Mucosa of descending colon (tissue), 3 donors: ENCODE measurements around the gene CAMKMT. TPM values are rescaled to one million over a fixed set of nuclear protein-coding genes. Genes with fewer than 3 reads are reported as not detected.

Source experiments
- ATAC-seq: fragments of 200-7000 bp; cut with Tn5 transposase; one replicate; pipeline ENCODE4 v1.9.1; 2020; ENCODE audit warnings: mild to moderate bottlenecking, moderate library complexity
- DNase-seq, 3 donors: peaks; one replicate each; pipeline ENCODE4 v3.0.0-alpha.2; 2020
- H3K36me3 ChIP-seq: fragments of 200-600 bp; one replicate; pipeline ENCODE4 v1.8.0; 2021; ENCODE audit warnings: low read depth, mild to moderate bottlenecking
- H3K4me1 ChIP-seq: fragments of 200-600 bp; one replicate; pipeline ENCODE4 v1.8.0; 2021; ENCODE audit warnings: low read depth, mild to moderate bottlenecking
- H3K4me3 ChIP-seq: fragments of 200-600 bp; one replicate; pipeline ENCODE4 v1.8.0; 2021; ENCODE audit warnings: mild to moderate bottlenecking
- H3K9me3 ChIP-seq: fragments of 200-600 bp; one replicate; pipeline ENCODE4 v1.8.0; 2021; ENCODE audit warnings: mild to moderate bottlenecking
- CTCF ChIP-seq: fragments of 200-600 bp; IDR thresholded peaks from one replicate; pipeline ENCODE4 v1.8.0; 2022; ENCODE audit warnings: antibody characterized with exemption, mild to moderate bottlenecking
- intact Hi-C, 2 donors: fragments of 100-400 bp; cut with DNase I in 1 of 2; cut with micrococcal nuclease in 1 of 2; formaldehyde crosslinking; loops; one replicate each; pipeline versions ENCODE4 v1.11.0 to v1.11.1; 2022; cut with DNase I, micrococcal nuclease
- total RNA-seq, 3 donors: library from RNA; stranded (reverse); fragmentation: NEBNext Ultra II Directional in 2 of 3; extraction: Animal tissue kit (Norgen Biotek cat#: 25700) in 2 of 3; gene quantifications; one replicate each; pipeline versions ENCODE4 v1.2.1 to v1.2.4, GENCODE V29; 2021 to 2023
- donor health status: DM: no; HTN: no; CAD: no; lungs with moderate emphysema.
- donor health status: DM: no; HTN: no; CAD: no.
- donor health status: DM: no; HTN: yes; CAD: no.

CAMKMT gene
- total RNA-seq, 3 donors from 2014 or later, result 13.2 to 16.0 (median 14.1) TPM

DNA sequence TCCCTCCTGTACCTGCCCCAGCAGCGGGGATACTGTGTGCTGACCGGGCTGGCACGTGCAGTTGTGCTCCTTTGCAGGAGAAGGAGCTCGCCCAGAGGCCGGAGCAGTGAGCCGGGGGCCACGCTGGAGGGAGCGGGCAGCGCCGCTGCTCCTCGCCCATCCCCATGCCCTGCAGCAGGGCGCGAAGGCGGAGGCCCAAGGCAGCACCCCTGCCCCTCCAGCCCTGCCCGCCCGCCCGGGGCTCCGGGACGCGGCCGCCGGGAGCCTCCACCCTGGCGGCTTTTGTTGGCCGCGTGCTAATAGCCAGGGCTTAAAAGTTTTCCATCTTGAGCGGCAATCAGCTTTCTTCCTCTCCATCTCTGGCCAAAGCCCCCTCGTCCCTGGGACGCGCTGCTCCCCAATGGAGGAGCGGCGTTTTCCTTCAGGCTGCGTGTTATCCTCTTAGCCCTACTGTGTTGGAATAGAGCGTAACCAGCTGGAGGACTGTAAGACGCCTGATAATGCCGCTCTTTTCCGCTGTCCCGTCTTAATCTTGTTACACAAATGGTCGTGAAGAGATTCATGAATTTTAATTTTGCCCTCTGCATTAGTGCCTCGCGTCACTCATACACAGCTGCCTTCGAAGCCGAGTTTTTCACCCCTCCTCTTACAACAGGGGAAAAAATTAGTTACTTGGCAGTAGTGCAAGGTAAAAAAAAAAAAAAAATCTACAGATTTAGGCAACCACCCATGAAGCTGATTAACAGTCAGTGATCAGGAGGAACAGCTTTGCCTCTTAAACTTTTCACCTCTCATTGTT is 406.9 kb downstream of the CAMKMT start:
- DNase-seq (no peak), ATAC-seq (no peak)
- H3K4me3 ChIP-seq, result no peak overlapping the region
- H3K9me3 ChIP-seq, result no peaks in the 10 kb centered on the region
- no peak for TF ChIP-seq CTCF
- no peaks in the 10 kb centered on the region for H3K36me3 ChIP-seq
- H3K4me1 ChIP-seq, result no peaks in the 10 kb centered on the region
- intact Hi-C loops, result no loop called here

- intact Hi-C loops, result no loop called here
- Histone ChIP-seq H3K36me3 (no peaks in the 10 kb centered on the region), H3K4me3 (no peak overlapping the region), H3K4me1 (no peaks in the 10 kb centered on the region), H3K9me3 (no peaks in the 10 kb centered on the region)
- TF ChIP-seq CTCF, result no peak
- DNase-seq, result no peak
- no peak for ATAC-seq
These were observed 407.7 kb downstream of the CAMKMT start for GRCh38 chr2:44769349-44770011.

- Histone ChIP-seq H3K4me3 (no peak overlapping the region), H3K9me3 (no peaks in the 10 kb centered on the region), H3K36me3 (no peaks in the 10 kb centered on the region), H3K4me1 (no peaks in the 10 kb centered on the region)
- DNase-seq, result no peak
- no peak for TF ChIP-seq CTCF
- intact Hi-C loops, result no loop called here
- ATAC-seq, result no peak
These were observed 408.8 kb downstream of the CAMKMT start for GRCh38 chr2:44770221-44771195.

- no peak for DNase-seq
- ATAC-seq, result peak; percentile 87
- no peaks in the 10 kb centered on the region for H3K36me3 ChIP-seq
- H3K9me3 ChIP-seq, result no peaks in the 10 kb centered on the region
- H3K4me1 ChIP-seq, result no peaks in the 10 kb centered on the region
- intact Hi-C loops, result no loop called here
- H3K4me3 ChIP-seq, result no peak overlapping the region
- no peak for TF ChIP-seq CTCF
These were observed 409.8 kb downstream of the CAMKMT start for GRCh38 chr2:44771522-44771921.

DNA sequence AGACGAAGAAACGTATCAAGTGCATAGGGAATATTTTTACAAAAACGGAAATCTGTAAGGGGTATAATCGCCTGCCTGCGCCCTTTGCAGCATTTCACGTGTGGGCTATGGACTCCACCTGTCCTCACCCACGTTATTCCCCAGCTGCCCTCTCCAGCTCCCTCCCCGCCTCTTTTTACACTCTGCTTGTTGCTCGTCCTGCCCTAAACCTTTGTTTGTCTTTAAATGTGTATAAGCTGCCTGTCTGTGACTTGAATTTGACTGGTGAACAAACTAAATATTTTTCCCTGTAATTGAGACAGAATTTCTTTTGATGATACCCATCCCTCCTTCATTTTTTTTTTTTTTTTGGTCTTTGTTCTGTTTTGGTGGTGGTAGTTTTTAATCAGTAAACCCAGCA is 410.4 kb downstream of the CAMKMT start:
- Histone ChIP-seq H3K9me3 (no peaks in the 10 kb centered on the region), H3K4me3 (no peak overlapping the region), H3K4me1 (no peaks in the 10 kb centered on the region), H3K36me3 (no peaks in the 10 kb centered on the region)
- TF ChIP-seq CTCF, result no peak
- intact Hi-C loops, result no loop called here
- ATAC-seq (peak; percentile 56), DNase-seq (peak in 1 of 3 donors; percentile 10)
